GM12878 (cell line): Measurements from ENCODE around the gene FNDC3B. TPM values are rescaled to one million over a fixed set of nuclear protein-coding genes. Genes with fewer than 3 reads are reported as not detected.

Source experiments
- ATAC-seq: fragments of 200-7000 bp; cut with Tn5 transposase; 3 replicates; pipeline ENCODE4 v1.9.1; 2020; ENCODE audit warnings: mild to moderate bottlenecking, moderate library complexity
- BruUV-seq: library from RNA; stranded (reverse); fragments of 400-500 nt; replicated peaks from 2 replicates; lab custom pipeline; 2021; lab: Mats Ljungman, UMichigan
- CTCF ChIA-PET: fragments of 300-600 bp; sonication (Branson Sonifier 250); formaldehyde crosslinking; extraction: SDS; loops from one replicate; lab custom pipeline; 2021; ENCODE audit warnings: inconsistent platforms; lab: Yijun Ruan, JAX
- POLR2A ChIA-PET: fragments of 350-600 bp; formaldehyde crosslinking; extraction: SDS; loops from one replicate; lab custom pipeline; 2021; ENCODE audit warnings: inconsistent platforms; lab: Charles Lee
- RAD21 ChIA-PET: fragments of 300-600 bp; sonication (Branson Sonifier 250); formaldehyde crosslinking; loops from one replicate; lab custom pipeline; 2023; ENCODE audit warnings: antibody characterized with exemption; ENCODE audit not compliant: unreplicated experiment; lab: Charles Lee
- SMC1A ChIA-PET: fragments of 300-600 bp; sonication (Branson Sonifier 250); formaldehyde crosslinking; loops from one replicate; lab custom pipeline; 2023; ENCODE audit not compliant: unreplicated experiment, uncharacterized antibody; lab: Charles Lee
- DNase-seq: peaks from one replicate; pipeline ENCODE4 v3.0.0-alpha.2; 2011; ENCODE audit warnings: low read depth, low spot score
- FAIRE-seq: peaks from 3 replicates; lab custom pipeline; 2011; peaks lifted over from hg19 to GRCh38; lab: Jason Lieb, UNC
- H2AFZ ChIP-seq: 2 replicates; pipeline ENCODE4 v1.6.0; 2011; ENCODE audit warnings: low read depth, low read length, control low read depth; ENCODE audit not compliant: control insufficient read depth
- H3K27ac ChIP-seq: 2 replicates; pipeline ENCODE4 v1.5.1; 2011; ENCODE audit warnings: control low read depth; ENCODE audit not compliant: control insufficient read depth, insufficient read depth
- H3K27me3 ChIP-seq, 2 experiments: replicated peaks in 1 of 2; 2 replicates each; pipeline versions ENCODE4 v1.6.0 to v1.6.1; 2011; ENCODE audit warnings: low read length in 1 of 2; ENCODE audit not compliant: control insufficient read depth in 2 of 2, insufficient read depth in 2 of 2
- H3K36me3 ChIP-seq, 2 experiments: 2 replicates each; pipeline ENCODE4 v1.5.1; 2011; ENCODE audit warnings: low read length in 1 of 2; ENCODE audit not compliant: control insufficient read depth in 2 of 2, insufficient read depth in 2 of 2
- H3K4me1 ChIP-seq: 2 replicates; pipeline ENCODE4 v1.6.1; 2011; ENCODE audit warnings: mild to moderate bottlenecking, low read length, moderate library complexity, mixed read lengths; ENCODE audit not compliant: control insufficient read depth, insufficient read depth
- H3K4me2 ChIP-seq: 2 replicates; pipeline ENCODE4 v1.6.0; 2011; ENCODE audit warnings: control low read depth; ENCODE audit not compliant: control insufficient read depth, insufficient read depth
- H3K4me3 ChIP-seq: fragments of 200-600 bp; sonication (generic); 2 replicates; pipeline ENCODE4 v1.5.1; 2016
- H3K79me2 ChIP-seq: 2 replicates; pipeline ENCODE4 v1.6.0; 2011; ENCODE audit warnings: low read length; ENCODE audit not compliant: control insufficient read depth, insufficient read depth
- H3K9ac ChIP-seq: 2 replicates; pipeline ENCODE4 v1.8.0; 2011; ENCODE audit warnings: low read length, control low read depth, mixed read lengths; ENCODE audit not compliant: control insufficient read depth, insufficient read depth
- H3K9me3 ChIP-seq: replicated peaks from 3 replicates; pipeline ENCODE4 v1.5.1; 2011; ENCODE audit warnings: mild to moderate bottlenecking, low read length; ENCODE audit not compliant: control insufficient read depth, insufficient read depth
- H4K20me1 ChIP-seq: 2 replicates; pipeline ENCODE4 v1.6.0; 2011; ENCODE audit not compliant: control insufficient read depth, insufficient read depth
- CHD2 ChIP-seq: IDR thresholded peaks from 2 replicates; pipeline ENCODE4 v1.6.1; 2011; ENCODE audit warnings: low read depth, low read length, improper control_type of control experiment, borderline replicate concordance
- EED ChIP-seq: sonication (generic); IDR thresholded peaks from 2 replicates; pipeline ENCODE4 v1.6.1; 2016; ENCODE audit warnings: antibody characterized with exemption, low read depth
- FOXM1 ChIP-seq: IDR thresholded peaks from 2 replicates; pipeline ENCODE4 v1.6.1; 2012; ENCODE audit warnings: low read depth, mild to moderate bottlenecking, inconsistent platforms, low read length, moderate library complexity
- IRF4 ChIP-seq: IDR thresholded peaks from 2 replicates; pipeline ENCODE4 v1.6.1; 2011; ENCODE audit warnings: low read depth, low read length
- NFIC ChIP-seq: IDR thresholded peaks from 2 replicates; pipeline ENCODE4 v1.6.1; 2012; ENCODE audit warnings: low read depth, mild to moderate bottlenecking, inconsistent platforms, low read length, moderate library complexity
- PBX3 ChIP-seq: IDR thresholded peaks from 2 replicates; pipeline ENCODE4 v1.6.1; 2011; ENCODE audit warnings: mild to moderate bottlenecking, low read depth, low read length, moderate library complexity; ENCODE audit not compliant: insufficient replicate concordance
- PML ChIP-seq: IDR thresholded peaks from 2 replicates; pipeline ENCODE4 v1.6.1; 2012; ENCODE audit warnings: low read length, inconsistent platforms
- RELA ChIP-seq: fragments of 450-650 bp; IDR thresholded peaks from 2 replicates; pipeline ENCODE4 v1.8.0; 2014; ENCODE audit warnings: borderline replicate concordance; ENCODE audit not compliant: partially characterized antibody
- SMAD5 ChIP-seq: IDR thresholded peaks from 2 replicates; pipeline ENCODE4 v1.6.1; 2016; ENCODE audit warnings: antibody characterized with exemption, low read depth
- SMC3 ChIP-seq: IDR thresholded peaks from 2 replicates; pipeline ENCODE4 v1.6.1; 2011; ENCODE audit warnings: low read length, improper control_type of control experiment, borderline replicate concordance
- SP1 ChIP-seq: IDR thresholded peaks from one replicate; pipeline ENCODE4 v1.6.1; 2011; ENCODE audit warnings: low read depth, low read length
- STAT3 ChIP-seq: IDR thresholded peaks from 2 replicates; pipeline ENCODE4 v1.6.1; 2011; ENCODE audit warnings: low read depth, low read length, improper control_type of control experiment
- TCF3 ChIP-seq: IDR thresholded peaks from 2 replicates; pipeline ENCODE4 v1.6.1; 2012; ENCODE audit warnings: low read depth, mild to moderate bottlenecking, low read length, borderline replicate concordance; ENCODE audit not compliant: insufficient read depth
- TCF7 ChIP-seq: IDR thresholded peaks from 2 replicates; pipeline ENCODE4 v1.6.1; 2014; ENCODE audit warnings: antibody characterized with exemption, borderline replicate concordance
- WGBS: methylation state at CpG from one replicate; pipeline ENCODE4 v1.1.6; 2016; ENCODE audit warnings: low lambda C conversion rate; ENCODE audit not compliant: insufficient replicate concordance, insufficient coverage; ENCODE audit errors: missing lambda C conversion rate; 5-methylcytosine and 5-hydroxymethylcytosine counted together
- in situ Hi-C: fragments of 300-500 bp; cut with MboI; formaldehyde crosslinking; loops from 9 replicates; pipeline ENCODE4 v1.14.3; 2018; ENCODE audit warnings: mixed read lengths
- intact Hi-C: fragments of 100-400 bp; cut with micrococcal nuclease; formaldehyde crosslinking; loops from one replicate; pipeline ENCODE4 v1.14.2; 2022; ENCODE audit not compliant: unreplicated experiment
- polyA plus RNA-seq, 11 experiments: library from polyadenylated mRNA; depleted of rRNA in 4 of 11; unstranded in 6 of 11; stranded (reverse) in 5 of 11; fragments of >200 nt; fragmentation: Nextera tagmentation in 4 of 11; fragmentation: Illumina TruSeq in 1 of 11; extraction: Ambion mirVana in 4 of 11; extraction: Trizol in 1 of 11; gene quantifications; 1 replicate in 1 of 11; 2 replicates in 10 of 11; pipeline versions ENCODE4 v1.2.1 to v1.2.3, GENCODE V29; 2011 to 2016; ENCODE audit warnings: inconsistent platforms in 2 of 11, missing spikeins in 2 of 11, low read depth in 1 of 11
- total RNA-seq, 4 experiments: library from RNA; depleted of rRNA in 3 of 4; stranded (reverse); fragments of >200 nt in 3 of 4; fragmentation: Illumina TruSeq in 1 of 4; extraction: Trizol in 1 of 4; gene quantifications; 2 replicates each; pipeline versions ENCODE4 v1.2.1 to v1.2.3, GENCODE V29; 2013 to 2021

The FNDC3B gene
- total and polyA plus RNA-seq, 10 of the 15 experiments (the other 5 are each of a cell fraction or from before 2014, with no cell fraction given), result 7.9 to 35.0 (median 18.5) TPM

GRCh38 chr3:172138193-172138537, 98.8 kb downstream of the FNDC3B start:
- no peak overlapping the region; the same call in 1 of the 2 replicates for H3K9ac ChIP-seq
- no peak overlapping the region for H3K4me3 ChIP-seq
- ATAC-seq (0 out of 3 replicates have a peak, but pooled peaks have one; percentile 5), FAIRE-seq (no peak), DNase-seq (no peak)
- RAD21 ChIA-PET, result interaction anchor here (0.7 to 8.9 kb wide), 17 partner anchors 10 to 341 kb away, joined by 3 to 124 read pairs (median 5); partner anchors contain the start of gene FNDC3B
- H3K36me3 ChIP-seq, result no peaks in the 10 kb centered on the region; a peak in 1 of 4 replicates
- H4K20me1 ChIP-seq, result no peaks in the 10 kb centered on the region
- CTCF ChIA-PET, result interaction anchor here (0.9 to 5.6 kb wide), 6 partner anchors 30 to 194 kb away, joined by 3 to 30 read pairs (median 6); no protein-coding TSS in a partner anchor
- TF ChIP-seq EED (0 out of 2 replicates have a peak, but pooled peaks have one; percentile 28), SMC3 (no peak)
- in situ Hi-C loops, result no loop called here
- no peak overlapping the region for H2AFZ ChIP-seq
- no peak overlapping the region for H3K4me2 ChIP-seq
- peaks cover 44% of the 10 kb centered on the region for H3K79me2 ChIP-seq
- H3K27ac ChIP-seq, result peak overlapping the region; percentile 80
- intact Hi-C loops, result loop anchor here (5.0 kb wide), 1 partner anchor 341 kb away; no protein-coding TSS in a partner anchor
- WGBS, result 70% methylated on average over 3 of the region's 3 CpGs
- BruUV-seq, result no TSS peak
- peaks cover 79% of the 10 kb centered on the region for H3K4me1 ChIP-seq
- SMC1A ChIA-PET, result interaction anchor here (0.7 to 23.1 kb wide), 17 partner anchors 9 to 194 kb away, joined by 3 to 441 read pairs (median 11); no protein-coding TSS in a partner anchor
- H3K9me3 ChIP-seq, result no peaks in the 10 kb centered on the region
- H3K27me3 ChIP-seq, result no peaks in the 10 kb centered on the region
- POLR2A ChIA-PET, result interaction anchor here (0.5 to 5.5 kb wide), 10 partner anchors 8 to 181 kb away, joined by 3 to 54 read pairs (median 4); no protein-coding TSS in a partner anchor

GRCh38 chr3:172138792-172139507, 99.6 kb downstream of the FNDC3B start:
- Histone ChIP-seq H4K20me1 (no peaks in the 10 kb centered on the region), H3K9ac (peak overlapping the region; percentile 42), H3K27ac (peak overlapping the region; percentile 80), H3K4me2 (peak overlapping the region; percentile 52), H3K9me3 (no peaks in the 10 kb centered on the region), H2AFZ (peak overlapping the region; percentile 45; the same call in 1 of the 2 replicates), H3K36me3 (peaks cover under 1 to 1% of the 10 kb centered on the region in 2 experiments; a peak in 1 of 4 replicates), H3K79me2 (peaks cover 43% of the 10 kb centered on the region), H3K4me1 (peaks cover 73% of the 10 kb centered on the region), H3K27me3 (no peaks in the 10 kb centered on the region), H3K4me3 (no peak overlapping the region)
- intact Hi-C loops, result loop anchor here (5.0 kb wide), 1 partner anchor 342 kb away; no protein-coding TSS in a partner anchor
- FAIRE-seq (peak; percentile 49), ATAC-seq (peak; percentile 51), DNase-seq (peak; percentile 89)
- in situ Hi-C loops, result no loop called here
- POLR2A ChIA-PET, result interaction anchor here (0.6 to 5.5 kb wide), 11 partner anchors 13 to 180 kb away, joined by 3 to 54 read pairs (median 4); no protein-coding TSS in a partner anchor
- BruUV-seq, result no TSS peak
- WGBS, result under 1% methylated on average over 6 of the region's 6 CpGs
- CTCF ChIA-PET, result interaction anchor here (0.8 to 5.6 kb wide), 10 partner anchors 7 to 103 kb away, joined by 3 to 30 read pairs (median 5); no protein-coding TSS in a partner anchor
- SMC1A ChIA-PET, result interaction anchor here (0.6 to 23.1 kb wide), 32 partner anchors 10 to 1188 kb away, joined by 3 to 441 read pairs (median 5); no protein-coding TSS in a partner anchor
- RAD21 ChIA-PET, result interaction anchor here (0.7 to 8.9 kb wide), 28 partner anchors 8 to 342 kb away, joined by 3 to 124 read pairs (median 5); partner anchors contain the start of gene FNDC3B
- TF ChIP-seq NFIC (peak; percentile 86; the same call in 1 of the 2 replicates), PBX3 (no peak), SMC3 (0 out of 2 replicates have a peak, but pooled peaks have one; percentile 13), SMAD5 (no peak), TCF3 (no peak), STAT3 (no peak), FOXM1 (peak; percentile 54), SP1 (peak; percentile 17), RELA (peak; percentile 63), IRF4 (peak; percentile 86), PML (0 out of 2 replicates have a peak, but pooled peaks have one; percentile 65), TCF7 (peak; percentile 55; the same call in 1 of the 2 replicates), CHD2 (peak; percentile 80)
